Astrocyte of the cerebellum (primary cell): ENCODE results near the gene RYR2.

Source experiments
- DNase-seq: peaks from one replicate; pipeline ENCODE4 v3.0.0-alpha.2; 2011; ENCODE audit warnings: low read depth
- H3K4me3 ChIP-seq: 2 replicates; pipeline ENCODE4 v1.5.1; 2011; ENCODE audit warnings: mild to moderate bottlenecking, low read depth, low read length, moderate library complexity
- in situ Hi-C: cut with HindIII; loops from 2 replicates; pipeline ENCODE4 v1.10.0; 2017; ENCODE audit warnings: low sequenced_read_pairs
- TF ChIP-seq, protein P1 (sequence below): IDR thresholded peaks from 2 replicates; pipeline ENCODE4 v1.5.1; 2012; ENCODE audit warnings: low read length, low read depth, moderate library complexity, mild to moderate bottlenecking; ENCODE audit errors: missing control alignments

The RYR2 gene

DNA sequence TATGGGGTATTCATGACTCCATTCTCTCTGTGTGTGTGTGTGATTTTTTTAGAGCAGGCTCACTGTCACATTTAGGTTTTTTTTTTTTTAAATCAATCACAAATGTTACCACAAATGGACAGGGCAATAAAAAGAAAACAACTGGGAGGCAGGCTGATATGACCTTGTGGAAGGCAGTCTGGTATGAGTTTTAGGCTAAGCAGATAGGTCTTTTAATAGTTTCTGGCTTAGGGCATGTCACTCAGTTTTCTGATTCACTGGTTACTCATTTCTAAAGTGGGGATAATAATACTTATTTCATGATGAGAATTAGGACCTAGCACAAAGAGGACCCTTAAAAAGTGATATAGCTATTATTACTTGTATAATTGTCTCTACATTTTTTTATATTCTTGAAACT is 278.9 kb downstream of the RYR2 start:
- DNase-seq: no peak
- no peak overlapping the region for H3K4me3 ChIP-seq
- TF ChIP-seq, protein P1, sequence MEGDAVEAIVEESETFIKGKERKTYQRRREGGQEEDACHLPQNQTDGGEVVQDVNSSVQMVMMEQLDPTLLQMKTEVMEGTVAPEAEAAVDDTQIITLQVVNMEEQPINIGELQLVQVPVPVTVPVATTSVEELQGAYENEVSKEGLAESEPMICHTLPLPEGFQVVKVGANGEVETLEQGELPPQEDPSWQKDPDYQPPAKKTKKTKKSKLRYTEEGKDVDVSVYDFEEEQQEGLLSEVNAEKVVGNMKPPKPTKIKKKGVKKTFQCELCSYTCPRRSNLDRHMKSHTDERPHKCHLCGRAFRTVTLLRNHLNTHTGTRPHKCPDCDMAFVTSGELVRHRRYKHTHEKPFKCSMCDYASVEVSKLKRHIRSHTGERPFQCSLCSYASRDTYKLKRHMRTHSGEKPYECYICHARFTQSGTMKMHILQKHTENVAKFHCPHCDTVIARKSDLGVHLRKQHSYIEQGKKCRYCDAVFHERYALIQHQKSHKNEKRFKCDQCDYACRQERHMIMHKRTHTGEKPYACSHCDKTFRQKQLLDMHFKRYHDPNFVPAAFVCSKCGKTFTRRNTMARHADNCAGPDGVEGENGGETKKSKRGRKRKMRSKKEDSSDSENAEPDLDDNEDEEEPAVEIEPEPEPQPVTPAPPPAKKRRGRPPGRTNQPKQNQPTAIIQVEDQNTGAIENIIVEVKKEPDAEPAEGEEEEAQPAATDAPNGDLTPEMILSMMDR: no peak
- in situ Hi-C loops: no loop called here

DNA sequence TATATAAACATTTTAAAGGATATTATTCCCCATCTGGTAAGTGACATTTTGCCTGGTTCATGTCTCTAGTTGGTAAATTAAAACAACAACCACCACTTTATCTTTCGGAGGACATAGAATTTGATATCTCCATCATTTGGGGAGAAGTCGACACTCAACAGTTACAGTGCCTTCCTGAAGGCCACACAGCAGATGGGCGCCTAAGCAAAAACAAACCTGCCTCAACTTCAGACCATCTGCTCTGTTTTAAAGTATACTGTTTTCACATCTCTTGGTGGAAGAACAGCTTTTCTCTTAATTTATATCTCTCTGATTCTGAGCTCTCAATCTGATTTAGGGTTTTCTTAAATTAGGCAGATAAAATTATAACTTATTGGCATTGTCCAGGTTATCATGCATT is 282.2 kb downstream of the RYR2 start:
- TF ChIP-seq, protein P1: no peak

DNA sequence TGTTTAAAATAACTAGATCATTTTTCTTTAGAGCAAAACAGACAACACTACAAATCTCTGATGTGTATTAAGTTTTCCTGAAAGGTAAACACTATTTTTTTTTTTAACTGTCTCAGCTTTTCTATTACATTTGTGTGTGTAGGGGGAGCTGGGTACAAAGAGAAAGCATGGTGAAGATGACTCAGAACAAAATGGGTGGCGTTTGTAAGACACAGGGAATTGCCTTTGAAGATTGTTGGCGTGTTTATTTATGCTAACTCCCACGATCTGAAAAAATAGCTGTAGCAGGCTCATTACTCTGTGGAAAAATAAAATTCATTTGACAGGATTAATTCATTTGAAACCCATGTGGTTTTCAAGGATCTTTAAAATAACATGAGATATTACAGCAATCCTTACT is 285.1 kb downstream of the RYR2 start:
- in situ Hi-C loops: no loop called here
- TF ChIP-seq, protein P1: no peak
- DNase-seq: no peak
- no peak overlapping the region for H3K4me3 ChIP-seq

More for the DNA sequence above, 282.2 kb downstream of the RYR2 start:
- no peak overlapping the region for H3K4me3 ChIP-seq
- in situ Hi-C loops: no loop called here
- DNase-seq: no peak

GRCh38 chr1:237340892-237341291 is 298.9 kb downstream of the RYR2 start:
- TF ChIP-seq, protein P1: no peak
- in situ Hi-C loops: no loop called here
- no peak overlapping the region for H3K4me3 ChIP-seq
- DNase-seq: no peak

DNA sequence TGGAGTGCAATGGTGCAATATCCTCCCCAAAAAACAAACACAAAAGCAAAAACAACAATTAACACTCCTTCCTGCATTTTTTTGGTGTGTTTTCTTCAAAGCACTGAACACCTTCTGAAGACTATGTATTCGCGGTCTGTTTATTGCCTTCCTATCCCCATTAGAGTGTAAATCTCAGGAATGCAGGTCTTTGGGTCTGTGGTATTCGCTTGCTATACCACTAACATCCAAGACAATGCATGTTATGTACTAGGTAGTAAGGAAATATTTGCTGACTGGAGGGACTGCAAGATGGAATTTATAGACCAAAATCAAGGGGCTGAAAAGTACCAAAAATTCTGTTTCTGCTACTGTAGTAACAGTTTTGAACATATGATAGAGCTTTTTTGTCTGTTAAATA is 299.4 kb downstream of the RYR2 start:
- H3K4me3 ChIP-seq: no peak overlapping the region
- in situ Hi-C loops: no loop called here
- TF ChIP-seq, protein P1: no peak
- DNase-seq: no peak

DNA sequence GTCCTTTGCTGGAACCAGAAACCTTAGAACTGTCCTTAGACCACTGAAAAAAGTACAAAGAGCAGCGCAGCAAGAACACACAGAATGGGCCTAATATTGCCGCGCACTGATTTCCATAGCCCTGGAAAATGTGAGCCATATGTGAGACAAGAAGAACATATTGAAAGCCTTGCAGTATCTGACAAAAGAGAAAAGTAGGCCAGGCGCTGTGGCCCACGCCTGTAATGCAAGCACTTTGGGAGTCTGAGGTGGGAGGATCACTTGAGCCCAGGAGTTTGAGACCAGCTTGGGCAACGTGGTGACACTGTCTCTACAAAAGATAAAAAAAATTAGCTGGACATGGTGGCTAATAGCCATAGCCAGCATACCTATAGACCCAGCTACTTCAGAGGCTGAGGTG is 300.7 kb downstream of the RYR2 start:
- no peak for DNase-seq
- in situ Hi-C loops: no loop called here
- H3K4me3 ChIP-seq: no peak overlapping the region
- TF ChIP-seq, protein P1: no peak

- TF ChIP-seq, protein P1: no peak
- no peak overlapping the region for H3K4me3 ChIP-seq
- in situ Hi-C loops: no loop called here
- no peak for DNase-seq
These were observed 310.8 kb downstream of the RYR2 start for GRCh38 chr1:237352747-237353146.
